H9 (cell line): ENCODE results near the gene TDRD1. TPM values are rescaled to one million over a fixed set of nuclear protein-coding genes. Genes with fewer than 3 reads are reported as not detected.

Experiments
- DNase-seq: peaks from one replicate; pipeline ENCODE4 v3.0.0-alpha.2; 2017
- H2AFZ ChIP-seq: one replicate; pipeline ENCODE4 v1.6.1; 2013; ENCODE audit warnings: mild to moderate bottlenecking, low read length, control low read depth, moderate library complexity
- H2AK5ac ChIP-seq: 2 replicates; pipeline ENCODE4 v1.6.1; 2013; ENCODE audit warnings: low read length, control low read depth, mixed read lengths; ENCODE audit not compliant: insufficient read length
- H2BK120ac ChIP-seq: one replicate; pipeline ENCODE4 v1.6.1; 2013; ENCODE audit warnings: low read depth, mild to moderate bottlenecking, low read length, control low read depth, inconsistent platforms; ENCODE audit not compliant: poor library complexity, severe bottlenecking
- H2BK12ac ChIP-seq: 2 replicates; pipeline ENCODE4 v1.6.1; 2013; ENCODE audit warnings: low read length, control low read depth, mixed read lengths, low read depth; ENCODE audit not compliant: insufficient read length
- H2BK15ac ChIP-seq: 2 replicates; pipeline ENCODE4 v1.6.1; 2013; ENCODE audit warnings: low read depth, low read length, control low read depth
- H2BK20ac ChIP-seq: one replicate; pipeline ENCODE4 v1.6.1; 2013; ENCODE audit warnings: low read depth, mild to moderate bottlenecking, low read length, control low read depth, inconsistent platforms; ENCODE audit not compliant: poor library complexity, severe bottlenecking
- H2BK5ac ChIP-seq: 2 replicates; pipeline ENCODE4 v1.6.1; 2013; ENCODE audit warnings: low read length, control low read depth, mixed read lengths; ENCODE audit not compliant: insufficient read length
- H3K14ac ChIP-seq: 2 replicates; pipeline ENCODE4 v1.6.1; 2013; ENCODE audit warnings: low read length, control low read depth; ENCODE audit not compliant: insufficient read depth
- H3K18ac ChIP-seq: 2 replicates; pipeline ENCODE4 v1.6.1; 2013; ENCODE audit warnings: low read depth, mild to moderate bottlenecking, mixed read lengths, low read length, control low read depth; ENCODE audit not compliant: insufficient read length
- H3K23ac ChIP-seq: 2 replicates; pipeline ENCODE4 v1.6.1; 2013; ENCODE audit warnings: low read length, control low read depth, mixed read lengths, low read depth; ENCODE audit not compliant: insufficient read length
- H3K23me2 ChIP-seq: 2 replicates; pipeline ENCODE4 v1.6.1; 2013; ENCODE audit warnings: low read depth, mild to moderate bottlenecking, mixed read lengths, low read length, control low read depth; ENCODE audit not compliant: insufficient read length, poor library complexity, severe bottlenecking
- H3K27ac ChIP-seq: 2 replicates; pipeline ENCODE4 v1.5.1; 2013; ENCODE audit warnings: low read length, control low read depth, mixed read lengths, low read depth; ENCODE audit not compliant: insufficient read length
- H3K27me3 ChIP-seq: 2 replicates; pipeline ENCODE4 v1.6.1; 2013; ENCODE audit warnings: low read length, control low read depth, inconsistent platforms; ENCODE audit not compliant: insufficient read depth
- H3K4ac ChIP-seq: 2 replicates; pipeline ENCODE4 v1.6.1; 2013; ENCODE audit warnings: low read depth, mild to moderate bottlenecking, control low read depth, inconsistent platforms, low read length, moderate library complexity
- H3K4me1 ChIP-seq: 2 replicates; pipeline ENCODE4 v1.6.1; 2013; ENCODE audit warnings: low read length, control low read depth, inconsistent platforms; ENCODE audit not compliant: insufficient read depth
- H3K4me2 ChIP-seq: 2 replicates; pipeline ENCODE4 v1.6.1; 2013; ENCODE audit warnings: low read length, control low read depth, mixed read lengths; ENCODE audit not compliant: insufficient read length, insufficient read depth
- H3K56ac ChIP-seq: 2 replicates; pipeline ENCODE4 v1.6.1; 2013; ENCODE audit warnings: low read depth, mild to moderate bottlenecking, mixed read lengths, low read length, control low read depth; ENCODE audit not compliant: insufficient read length
- H3K79me1 ChIP-seq: 2 replicates; pipeline ENCODE4 v1.6.1; 2013; ENCODE audit warnings: low read depth, mild to moderate bottlenecking, moderate library complexity, low read length, control low read depth, inconsistent platforms; ENCODE audit not compliant: insufficient read depth, poor library complexity, severe bottlenecking
- H3K79me2 ChIP-seq: 2 replicates; pipeline ENCODE4 v1.6.1; 2013; ENCODE audit warnings: low read length, control low read depth, inconsistent platforms; ENCODE audit not compliant: insufficient read depth
- H3K9ac ChIP-seq: 2 replicates; pipeline ENCODE4 v1.6.1; 2013; ENCODE audit warnings: low read length, control low read depth, mixed read lengths; ENCODE audit not compliant: insufficient read length; ENCODE audit errors: extremely low read depth
- H3K9me3 ChIP-seq: one replicate; pipeline ENCODE4 v1.6.1; 2013; ENCODE audit warnings: low read depth, low read length, inconsistent platforms; ENCODE audit not compliant: control insufficient read depth
- H3T11ph ChIP-seq: one replicate; pipeline ENCODE4 v1.6.1; 2013; ENCODE audit warnings: mild to moderate bottlenecking, low read length, control low read depth, inconsistent platforms
- H4K20me1 ChIP-seq: one replicate; pipeline ENCODE4 v1.6.1; 2013; ENCODE audit not compliant: control insufficient read depth, insufficient read length, insufficient read depth
- H4K5ac ChIP-seq: 2 replicates; pipeline ENCODE4 v1.6.1; 2013; ENCODE audit warnings: low read depth, mild to moderate bottlenecking, mixed read lengths, low read length, control low read depth; ENCODE audit not compliant: insufficient read length
- H4K8ac ChIP-seq: replicated peaks from 2 replicates; pipeline ENCODE4 v1.6.1; 2013; ENCODE audit warnings: low read length, control low read depth, mixed read lengths, low read depth; ENCODE audit not compliant: insufficient read length
- H4K91ac ChIP-seq: 2 replicates; pipeline ENCODE4 v1.6.1; 2013; ENCODE audit warnings: low read depth, mild to moderate bottlenecking, moderate library complexity, mixed read lengths, low read length, control low read depth; ENCODE audit not compliant: insufficient read length
- H3K27ac Mint-ChIP-seq, 3 experiments: 2 replicates in 2 of 3; 3 replicates in 1 of 3; pipeline ENCODE4 v1.8.0; 2020 to 2021; ENCODE audit warnings: mixed read lengths in 3 of 3, mild to moderate bottlenecking in 1 of 3, moderate library complexity in 1 of 3
- H3K27me3 Mint-ChIP-seq: 2 replicates; pipeline ENCODE4 v1.8.0; 2021; ENCODE audit warnings: low read depth, mild to moderate bottlenecking, moderate library complexity, mixed read lengths
- H3K36me3 Mint-ChIP-seq, 3 experiments: 2 replicates in 2 of 3; 3 replicates in 1 of 3; pipeline ENCODE4 v1.8.0; 2020 to 2021; ENCODE audit warnings: low read depth in 3 of 3, mixed read lengths in 3 of 3; ENCODE audit not compliant: insufficient read depth in 1 of 3
- H3K4me1 Mint-ChIP-seq, 2 experiments: 2 replicates each; pipeline ENCODE4 v1.8.0; 2020; ENCODE audit warnings: mixed read lengths in 2 of 2
- H3K4me3 Mint-ChIP-seq, 2 experiments: 2 replicates in 1 of 2; 3 replicates in 1 of 2; pipeline ENCODE4 v1.8.0; 2020 to 2021; ENCODE audit warnings: mild to moderate bottlenecking in 2 of 2, mixed read lengths in 2 of 2, moderate library complexity in 1 of 2
- H3K9me3 Mint-ChIP-seq, 2 experiments: 2 replicates in 1 of 2; 3 replicates in 1 of 2; pipeline ENCODE4 v1.8.0; 2020; ENCODE audit warnings: mild to moderate bottlenecking in 2 of 2, mixed read lengths in 2 of 2, moderate library complexity in 1 of 2
- CTCF ChIP-seq: fragments of 200-600 bp; sonication (generic); conservative IDR thresholded peaks from 3 replicates; pipeline ENCODE4 v1.8.0; 2021; ENCODE audit warnings: antibody characterized with exemption, mild to moderate bottlenecking
- WGBS: extraction: QIAGEN DNeasy Blood & Tissue Kit; methylation state at CpG from one replicate; pipeline ENCODE4 v1.1.7; 2013; ENCODE audit warnings: missing lambda C conversion rate, low lambda C conversion rate, mixed read lengths; ENCODE audit not compliant: insufficient read length; ENCODE audit errors: extremely low coverage; 5-methylcytosine and 5-hydroxymethylcytosine counted together
- total RNA-seq: library from RNA; stranded (reverse); gene quantifications from 2 replicates; pipeline ENCODE4 v1.2.1, GENCODE V29; 2021

The TDRD1 gene
- total RNA-seq, 1 experiment from 2014 or later: 0.15 TPM

GRCh38 chr10:114183563-114183962, 4.4 kb downstream of the TDRD1 start:
- Histone ChIP-seq H2AFZ (no peak overlapping the region), H4K20me1 (no peaks in the 10 kb centered on the region)

More at GRCh38 chr10:114183563-114183962, 4.4 kb downstream of the TDRD1 start:
- Histone ChIP-seq H3K18ac (no peak overlapping the region), H3K9me3 (no peaks in the 10 kb centered on the region), H4K5ac (no peak overlapping the region), H2BK12ac (no peak overlapping the region), H3K27ac (no peak overlapping the region), H3K14ac (no peak overlapping the region), H3K79me1 (no peaks in the 10 kb centered on the region), H3K23me2 (no peaks in the 10 kb centered on the region), H3K79me2 (no peaks in the 10 kb centered on the region), H3K27me3 (no peaks in the 10 kb centered on the region), H3K4ac (no peak overlapping the region), H3K9ac (no peak overlapping the region), H2AK5ac (no peak overlapping the region), H2BK20ac (no peak overlapping the region), H2BK120ac (no peak overlapping the region), H3K23ac (no peak overlapping the region), H3K4me2 (no peak overlapping the region), H3K56ac (no peak overlapping the region), H4K91ac (no peak overlapping the region), H4K8ac (no peak overlapping the region), H3K4me1 (no peaks in the 10 kb centered on the region), H3T11ph (no peak overlapping the region), H2BK15ac (no peak overlapping the region), H2BK5ac (no peak overlapping the region)
- H3K4me1 Mint-ChIP-seq: peaks cover 13 to 14% of the 10 kb centered on the region in 2 experiments
- no peaks in the 10 kb centered on the region; a peak in 1 of 5 replicates for H3K9me3 Mint-ChIP-seq
- TF ChIP-seq CTCF: no peak
- no peaks in the 10 kb centered on the region; a peak in 1 of 7 replicates for H3K36me3 Mint-ChIP-seq
- H3K27me3 Mint-ChIP-seq: no peaks in the 10 kb centered on the region
- no peak overlapping the region for H3K27ac Mint-ChIP-seq
- WGBS: no CpG with 5 or more reads among the region's 9 CpGs
- H3K4me3 Mint-ChIP-seq: no peak overlapping the region
- no peak for DNase-seq
